GM21717 (cell line): ENCODE data around the gene SLC16A12.

ENCODE experiments used
- ATAC-seq: cut with Tn5 transposase; IDR thresholded peaks from one replicate; pipeline ENCODE4 v1.9.1; 2021; ENCODE audit warnings: mild to moderate bottlenecking, moderate library complexity; ENCODE audit not compliant: unreplicated experiment

SLC16A12 gene, protein sequence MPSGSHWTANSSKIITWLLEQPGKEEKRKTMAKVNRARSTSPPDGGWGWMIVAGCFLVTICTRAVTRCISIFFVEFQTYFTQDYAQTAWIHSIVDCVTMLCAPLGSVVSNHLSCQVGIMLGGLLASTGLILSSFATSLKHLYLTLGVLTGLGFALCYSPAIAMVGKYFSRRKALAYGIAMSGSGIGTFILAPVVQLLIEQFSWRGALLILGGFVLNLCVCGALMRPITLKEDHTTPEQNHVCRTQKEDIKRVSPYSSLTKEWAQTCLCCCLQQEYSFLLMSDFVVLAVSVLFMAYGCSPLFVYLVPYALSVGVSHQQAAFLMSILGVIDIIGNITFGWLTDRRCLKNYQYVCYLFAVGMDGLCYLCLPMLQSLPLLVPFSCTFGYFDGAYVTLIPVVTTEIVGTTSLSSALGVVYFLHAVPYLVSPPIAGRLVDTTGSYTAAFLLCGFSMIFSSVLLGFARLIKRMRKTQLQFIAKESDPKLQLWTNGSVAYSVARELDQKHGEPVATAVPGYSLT

DNA sequence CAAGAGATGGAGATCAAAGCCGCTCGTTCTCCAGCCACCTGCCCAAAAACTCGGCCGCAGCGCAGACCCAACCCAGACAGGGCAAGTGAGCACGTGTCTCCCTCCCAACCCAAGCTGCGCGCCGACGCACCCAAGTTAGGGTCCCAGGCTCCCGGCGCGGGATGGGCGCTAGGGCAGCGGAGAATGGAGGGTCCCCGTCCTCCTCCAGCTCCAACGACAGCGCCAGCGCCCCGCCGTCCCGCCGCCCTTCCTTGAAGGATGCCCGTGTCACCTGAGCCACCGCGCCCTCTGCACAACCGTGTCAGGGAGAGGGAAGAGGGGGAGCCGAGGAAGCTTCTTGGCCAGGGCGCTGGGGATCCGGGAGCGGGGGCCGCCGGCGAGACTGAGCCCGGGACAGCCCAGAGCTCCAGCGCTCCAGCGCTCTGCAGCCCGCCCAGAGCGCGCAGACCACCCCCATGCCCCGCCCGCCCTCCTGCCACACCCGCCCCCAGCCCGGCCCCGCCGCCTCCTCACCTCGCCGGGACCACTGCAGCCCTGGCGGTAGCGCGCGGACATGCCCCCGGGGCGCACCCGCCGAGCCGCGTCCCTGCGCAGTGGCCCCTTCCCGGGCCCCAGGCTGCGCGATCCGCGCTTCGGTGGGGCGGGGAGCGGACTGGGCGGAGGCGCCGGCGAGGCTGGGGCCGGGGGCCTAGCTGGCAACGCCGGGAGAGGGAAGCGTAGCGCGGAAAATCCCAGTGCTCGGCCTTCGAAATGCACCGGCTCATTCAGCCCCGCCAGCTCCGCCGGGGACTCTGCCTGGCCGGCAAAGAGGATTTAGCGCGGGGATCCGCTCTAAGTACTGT is at the start of gene SLC16A12:
SLC16A12 (minus strand) TSS at position 424 of the 842 bp plus-strand sequence. CDS start 73,016 bp downstream, outside the sequence.
- no peak for ATAC-seq

DNA sequence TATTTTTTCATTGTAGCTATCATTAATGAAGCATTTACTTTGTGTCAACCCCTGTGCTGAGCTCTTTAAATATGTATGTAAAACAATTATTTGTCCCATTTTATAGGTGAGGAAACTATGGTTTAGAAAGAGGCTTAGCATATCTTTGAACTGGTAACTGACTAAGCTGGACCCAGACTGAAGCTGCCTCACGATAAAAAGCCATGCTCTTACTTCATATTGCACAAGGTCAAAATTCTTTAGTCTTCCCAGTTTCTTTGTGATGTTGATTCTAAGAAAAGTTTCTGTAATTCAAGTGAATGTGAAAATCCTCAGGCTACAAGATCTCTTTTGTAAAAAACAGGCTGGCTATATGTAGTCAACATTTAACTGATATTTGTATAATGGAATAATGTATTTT is 46.6 kb upstream of the SLC16A12 start:
- no peak for ATAC-seq

DNA sequence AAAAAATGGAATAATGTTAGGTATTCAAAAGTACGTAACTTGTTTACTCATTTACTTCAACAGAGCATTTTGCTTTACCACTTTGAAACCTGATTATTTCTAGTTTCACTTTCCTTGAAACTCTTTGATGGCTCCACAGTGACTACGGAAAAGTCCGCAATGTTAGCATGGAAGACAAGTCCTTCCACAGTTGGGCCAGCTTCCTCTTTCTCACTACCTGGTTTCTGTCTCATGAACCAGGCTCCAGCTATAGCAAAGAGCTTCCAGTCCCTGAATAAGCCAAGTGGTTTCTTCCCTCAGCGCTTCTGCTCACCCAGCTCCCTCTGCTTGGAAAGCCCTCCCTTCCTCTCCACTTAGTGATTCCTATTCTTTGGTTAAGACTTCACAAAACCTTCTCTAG is 44.8 kb upstream of the SLC16A12 start:
- ATAC-seq: no peak

DNA sequence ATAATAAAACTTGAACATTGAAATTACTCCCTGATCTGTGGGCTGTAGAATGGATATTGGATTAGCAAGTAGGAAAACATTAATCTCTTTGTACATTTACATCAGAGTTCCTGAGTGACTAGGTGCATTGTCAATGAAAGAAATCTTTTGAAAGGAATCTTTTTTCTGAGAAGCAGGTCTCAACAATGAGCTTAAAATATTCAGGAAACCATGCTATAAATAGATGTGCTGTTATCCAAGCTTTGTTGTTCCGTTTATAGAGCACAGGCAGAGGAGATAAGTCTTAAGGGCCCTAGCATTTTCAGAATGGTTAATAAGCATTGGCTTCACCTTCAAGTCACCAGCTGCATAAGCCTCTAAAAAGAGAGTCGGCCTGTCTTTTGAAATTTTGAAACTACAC is 41.3 kb upstream of the SLC16A12 start:
- ATAC-seq: no peak

DNA sequence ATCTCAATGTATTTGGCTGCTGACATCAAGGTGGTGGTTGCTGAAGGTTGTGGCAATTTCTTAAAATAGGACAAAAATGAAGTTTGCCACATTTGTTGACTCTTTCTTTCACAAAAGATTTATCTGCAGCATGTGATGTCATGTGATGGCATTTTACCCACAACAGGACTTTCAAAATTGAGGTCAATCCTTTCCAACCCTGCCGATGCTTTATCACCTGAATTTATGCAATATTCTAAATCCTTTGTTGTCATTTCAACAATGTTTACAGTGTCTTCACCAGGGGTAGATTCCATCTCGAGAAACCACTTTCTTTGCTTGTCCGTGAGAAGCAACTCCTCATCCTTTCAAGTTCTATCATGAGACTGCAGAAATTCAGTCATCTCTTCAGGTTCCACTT is 40.6 kb upstream of the SLC16A12 start:
- no peak for ATAC-seq

DNA sequence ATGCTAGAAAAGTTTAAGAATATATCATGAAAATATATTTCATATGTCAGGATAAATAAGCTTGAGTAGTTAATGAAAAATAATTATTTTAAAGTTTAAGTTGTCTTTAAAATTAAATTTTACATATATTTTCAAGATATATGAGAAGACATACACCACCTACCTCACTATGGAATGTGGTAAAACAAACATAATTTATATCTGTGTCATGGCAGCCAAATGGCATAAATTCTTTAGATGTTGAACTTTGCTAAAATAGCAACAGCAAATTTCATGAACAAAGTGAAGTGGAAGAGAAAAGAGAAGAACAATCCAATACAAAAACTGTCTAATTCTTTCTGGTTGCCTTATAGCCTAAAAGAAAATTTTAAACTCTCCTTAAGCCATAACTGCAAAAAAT is 39.6 kb upstream of the SLC16A12 start:
- ATAC-seq: no peak

DNA sequence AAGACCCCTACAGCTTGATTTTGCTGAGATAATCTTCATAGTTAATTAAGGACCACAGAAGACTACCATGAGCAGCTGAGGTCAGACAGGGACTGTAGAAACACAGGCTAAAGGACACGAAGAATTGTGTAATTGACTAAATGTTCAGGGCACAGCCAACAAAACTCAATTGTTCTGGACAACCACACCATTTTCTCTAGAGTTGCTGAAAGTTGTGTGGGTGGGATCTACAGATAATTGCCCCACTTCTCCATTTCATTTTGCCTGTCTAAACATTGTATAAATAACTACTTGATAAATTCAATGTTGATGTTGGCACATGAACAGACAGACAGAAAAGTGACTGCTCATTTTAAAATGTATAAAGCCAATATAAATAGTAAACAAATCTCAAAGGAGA is 39.0 kb upstream of the SLC16A12 start:
- no peak for ATAC-seq

DNA sequence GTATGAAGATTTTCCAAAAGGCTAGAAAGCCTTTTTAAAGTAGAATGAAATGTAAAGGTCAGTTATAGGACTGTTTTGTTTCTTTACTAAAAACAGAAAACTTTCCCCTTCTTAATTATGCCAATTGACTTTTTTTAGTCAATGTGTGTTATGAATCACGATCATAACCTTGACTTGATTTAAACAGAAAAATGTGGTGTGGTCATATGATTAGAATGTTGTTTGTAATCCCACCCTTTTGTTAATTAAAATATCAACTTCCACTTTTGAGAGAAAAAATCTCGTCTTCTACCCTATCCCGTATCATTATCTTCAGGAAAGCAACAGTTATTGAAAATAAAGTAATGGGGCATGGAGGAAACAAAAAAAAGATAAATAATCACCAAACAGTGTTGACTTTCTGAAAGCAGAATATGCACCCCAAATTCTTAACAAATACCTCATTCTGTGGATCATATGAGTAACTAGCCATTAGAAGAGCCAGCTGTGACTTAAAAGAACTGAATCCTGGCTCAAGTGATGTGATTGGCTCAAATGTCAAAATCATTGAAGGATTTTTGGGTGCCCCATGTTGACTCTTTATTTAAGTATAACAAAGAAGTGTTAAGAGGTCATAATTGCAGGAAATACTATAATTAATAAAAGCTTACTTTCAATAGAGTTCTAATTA is 32.3 kb upstream of the SLC16A12 start:
- ATAC-seq: no peak

DNA sequence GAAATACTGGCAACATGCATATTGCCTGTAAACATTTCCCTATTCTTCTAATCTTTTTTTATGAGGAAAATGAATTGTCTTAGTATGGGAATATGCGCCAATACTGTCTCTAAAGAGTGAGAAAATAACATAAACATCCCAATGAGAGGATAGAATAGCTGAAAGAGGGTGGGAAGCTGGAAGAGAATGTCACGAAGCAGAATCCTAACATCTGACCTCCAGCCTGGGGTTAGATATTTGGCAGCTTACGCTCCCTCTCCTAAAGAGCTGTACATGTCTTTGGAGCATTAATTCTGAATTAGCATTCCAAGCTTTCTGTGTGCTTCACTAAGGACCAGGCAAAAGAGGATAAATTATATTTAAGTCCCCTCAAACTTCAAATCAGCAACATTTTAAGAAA is 31.6 kb upstream of the SLC16A12 start:
- no peak for ATAC-seq

DNA sequence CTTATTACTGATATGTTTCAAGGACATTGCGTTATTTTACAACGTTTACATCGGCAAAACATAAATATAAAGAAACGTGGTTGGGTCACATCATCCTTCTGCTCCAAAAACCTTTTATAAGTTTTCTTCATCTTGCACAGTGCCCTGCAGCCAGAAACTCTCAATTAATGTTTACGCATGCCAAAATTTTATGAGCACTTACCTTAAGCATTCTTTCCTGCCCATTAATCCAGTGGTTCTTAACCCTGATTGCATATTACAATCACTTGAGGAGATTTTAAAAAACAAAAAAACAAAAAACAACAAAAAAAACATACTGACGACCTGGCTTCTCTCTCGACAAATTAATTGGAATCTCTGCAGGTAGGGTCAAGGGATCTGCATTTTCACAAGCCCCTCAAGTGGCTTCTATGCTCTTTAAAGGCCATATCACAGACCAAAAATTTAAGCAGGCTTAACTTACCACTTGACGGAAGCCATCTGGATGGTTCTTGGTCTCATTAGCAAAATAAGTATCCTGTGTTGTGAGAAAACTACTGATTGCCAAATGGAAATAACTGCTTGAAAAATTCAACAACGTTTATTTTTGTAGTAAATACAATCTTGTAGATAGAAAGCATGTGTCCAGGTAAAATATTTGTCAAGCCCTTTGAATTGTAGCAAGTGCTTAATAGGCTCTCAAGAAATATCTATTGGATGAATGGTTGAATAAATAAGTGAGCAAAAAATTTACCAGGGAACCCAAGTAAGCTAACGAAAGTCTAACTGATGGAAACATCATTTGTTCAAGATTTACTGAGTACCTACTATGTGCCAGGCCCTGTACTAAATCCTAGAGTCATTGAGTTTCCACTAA is 30.9 kb upstream of the SLC16A12 start:
- no peak for ATAC-seq

DNA sequence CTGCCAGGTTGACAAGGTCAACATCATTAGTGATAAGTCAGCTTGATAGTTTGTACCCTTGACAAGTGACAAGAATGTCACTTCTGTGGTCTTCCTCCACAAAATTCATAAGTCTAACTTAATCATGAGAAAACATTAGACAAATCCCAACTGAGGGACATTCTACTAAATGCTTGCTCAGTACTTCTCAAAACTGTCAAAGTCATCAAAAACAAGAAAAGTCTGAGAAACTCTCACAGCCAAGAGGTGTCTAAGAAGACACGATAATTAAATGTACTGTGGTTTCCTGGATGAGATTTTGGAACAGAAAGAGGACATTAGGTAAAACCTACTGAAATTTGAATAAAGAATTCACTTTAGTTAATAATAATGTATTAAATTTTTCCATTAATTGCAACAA is 29.8 kb upstream of the SLC16A12 start:
- ATAC-seq: no peak

DNA sequence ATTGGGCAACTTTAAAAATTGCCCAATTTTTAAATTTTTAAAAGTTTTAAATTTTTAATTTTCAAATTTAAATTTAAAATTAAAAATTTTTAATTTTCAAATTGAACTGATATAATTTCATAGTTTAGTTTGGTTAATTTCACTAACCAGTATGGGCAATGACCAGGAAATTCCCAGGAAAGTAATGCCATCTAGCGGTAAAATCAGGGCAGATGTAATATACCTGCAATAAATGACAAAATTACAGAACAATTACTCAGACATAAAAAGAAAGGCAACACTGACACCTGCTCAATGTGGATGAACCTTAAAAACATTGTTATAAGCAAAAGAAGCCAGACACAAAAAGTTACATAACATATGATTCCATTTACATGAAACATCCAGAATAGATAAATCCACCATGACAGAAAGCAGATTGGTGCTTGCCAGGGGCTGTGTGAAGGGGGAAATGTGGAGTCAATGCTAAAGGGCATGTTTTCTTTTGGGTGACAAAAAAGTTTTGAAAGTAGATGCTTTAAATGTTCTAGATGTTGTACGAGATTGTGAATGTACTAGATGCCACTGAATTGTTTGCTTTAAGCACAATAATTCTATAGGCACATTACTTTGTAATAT is 28.6 kb upstream of the SLC16A12 start:
- ATAC-seq: no peak

DNA sequence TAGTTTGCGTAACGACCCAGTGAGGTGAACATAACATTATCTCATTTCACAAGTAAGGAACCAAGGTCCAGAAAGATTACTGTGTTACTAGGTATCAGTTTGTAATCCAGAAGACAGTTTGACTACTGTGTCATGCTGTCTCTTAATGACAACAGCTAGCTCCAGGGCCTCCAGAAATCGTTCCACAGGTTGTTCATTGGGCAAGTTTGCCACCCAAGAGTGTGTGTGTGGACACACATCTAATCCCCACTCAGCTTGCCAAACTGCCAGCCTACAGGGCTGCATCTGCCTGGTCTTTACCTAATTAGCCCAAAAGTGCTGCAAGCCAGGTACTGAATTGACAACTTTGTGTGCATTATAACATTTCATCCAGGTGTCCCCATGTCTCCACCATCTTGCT is 27.9 kb upstream of the SLC16A12 start:
- ATAC-seq: no peak

DNA sequence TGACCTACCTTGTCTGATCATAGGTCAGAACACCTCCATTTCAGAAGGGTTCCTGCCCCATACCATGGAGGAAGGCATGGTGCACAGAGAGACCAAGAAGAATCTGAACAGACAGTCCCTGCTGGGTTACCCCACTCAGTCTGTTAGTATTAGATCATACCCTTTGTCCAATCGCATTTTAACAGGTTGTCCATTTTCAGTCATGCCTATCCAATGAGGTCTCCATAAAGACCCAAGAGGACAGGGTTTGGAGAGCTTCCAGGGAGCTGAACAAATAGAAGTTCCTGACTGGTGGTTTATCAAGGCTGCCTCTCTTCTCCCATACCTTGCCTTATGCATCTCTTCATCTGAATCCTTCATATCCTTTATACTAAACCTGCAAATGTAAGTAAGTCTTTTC is 21.2 kb upstream of the SLC16A12 start:
- ATAC-seq: no peak

DNA sequence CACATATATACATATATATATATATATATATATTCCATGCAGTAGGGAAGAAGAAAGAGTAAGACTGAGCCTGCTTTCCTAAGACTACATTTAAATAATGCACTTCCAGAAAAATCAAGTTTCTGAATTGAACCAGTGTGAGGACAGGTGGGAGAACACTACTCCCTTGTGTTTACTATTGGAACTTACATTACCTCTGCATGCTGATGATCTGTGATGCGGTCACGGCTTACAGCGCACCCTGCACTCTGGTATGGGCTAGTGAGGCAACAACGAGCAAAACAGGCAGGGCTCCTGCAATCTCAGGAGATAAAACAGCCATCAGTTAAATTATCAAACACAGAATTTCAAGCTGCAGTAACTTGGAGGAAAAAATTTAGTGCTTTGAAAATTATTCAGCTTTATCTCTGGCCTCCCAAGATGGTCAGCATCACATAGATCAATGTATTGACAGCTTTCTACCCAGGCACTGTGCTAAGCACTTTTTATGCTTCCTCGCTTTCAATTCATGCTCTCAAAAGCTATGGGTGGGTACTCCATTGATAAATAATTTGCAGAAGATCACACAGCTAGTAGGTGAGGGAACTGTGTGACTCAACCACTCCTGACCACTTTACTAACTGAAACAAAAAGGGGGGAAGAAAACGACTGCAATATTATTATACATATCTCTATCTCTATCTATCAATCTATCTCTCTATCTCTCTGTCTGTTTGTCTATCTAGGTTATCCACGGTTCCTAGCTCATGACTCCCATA is 20.5 kb upstream of the SLC16A12 start:
- ATAC-seq: no peak

DNA sequence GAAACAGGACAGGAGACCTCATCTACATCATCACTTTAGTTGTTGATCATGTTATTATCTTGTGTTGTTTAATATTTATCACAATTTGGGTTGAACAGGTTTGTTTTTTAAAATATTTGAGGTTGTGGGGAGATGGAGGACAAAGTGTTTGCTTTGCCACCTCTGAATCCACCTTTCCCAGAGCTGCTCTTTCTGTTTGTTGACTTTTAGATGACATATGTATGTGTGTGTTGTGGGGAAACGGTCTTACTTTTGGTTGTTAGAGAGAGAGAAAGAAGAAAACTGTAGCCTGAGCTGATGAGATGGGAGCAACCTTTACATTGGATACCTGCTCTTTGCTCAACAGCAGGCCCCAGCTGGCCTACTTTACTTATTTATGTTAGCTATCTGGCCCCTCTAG is 19.0 kb upstream of the SLC16A12 start:
- no peak for ATAC-seq

DNA sequence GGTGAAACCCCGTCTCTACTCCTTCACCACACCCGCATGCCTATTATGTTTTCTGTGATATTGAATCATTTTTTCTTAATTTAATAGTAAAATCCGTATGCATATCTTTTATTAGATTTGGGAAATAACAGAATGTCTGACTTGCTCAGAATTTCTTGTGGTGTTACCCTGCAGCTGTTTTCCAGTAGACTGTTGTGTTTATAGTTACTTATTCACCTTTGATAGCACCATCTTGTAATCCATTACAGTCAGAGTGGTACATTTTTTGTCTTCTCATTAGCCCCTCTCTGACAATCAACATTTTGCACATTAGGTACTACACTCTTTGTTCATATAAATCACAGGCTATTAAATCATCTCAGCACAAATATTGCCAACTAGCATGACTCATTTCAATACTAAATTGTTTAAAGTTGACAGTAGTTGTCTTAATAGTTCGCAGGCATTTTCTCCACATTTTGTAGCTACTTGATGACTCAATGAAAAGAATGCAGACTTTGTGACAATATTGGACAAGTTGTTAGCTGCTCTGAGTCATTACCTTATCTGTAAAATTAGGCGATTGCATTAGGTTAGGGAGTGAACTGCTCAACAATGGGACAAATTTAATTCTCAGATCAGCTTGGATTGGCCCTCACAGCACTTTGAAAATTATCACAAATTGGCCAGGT is 17.8 kb upstream of the SLC16A12 start:
- ATAC-seq: no peak

DNA sequence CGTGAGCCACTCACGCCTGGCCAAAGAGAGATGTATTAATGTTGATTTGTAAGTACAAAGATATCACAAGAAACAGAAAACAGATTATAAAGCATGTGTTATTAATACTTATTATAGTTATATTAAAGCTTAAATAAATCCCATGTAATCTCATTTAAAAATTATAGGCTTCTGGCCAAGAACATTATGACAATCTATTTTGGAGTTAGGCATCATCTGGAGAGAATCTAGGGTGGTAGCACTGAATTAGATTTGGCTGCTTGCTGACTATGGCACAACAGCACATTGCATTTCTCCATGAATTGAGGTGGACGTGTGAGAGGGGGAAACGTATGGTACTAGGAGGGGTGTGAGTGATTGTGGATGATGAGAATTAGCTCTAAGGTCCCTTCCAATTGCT is 16.8 kb upstream of the SLC16A12 start:
- no peak for ATAC-seq

DNA sequence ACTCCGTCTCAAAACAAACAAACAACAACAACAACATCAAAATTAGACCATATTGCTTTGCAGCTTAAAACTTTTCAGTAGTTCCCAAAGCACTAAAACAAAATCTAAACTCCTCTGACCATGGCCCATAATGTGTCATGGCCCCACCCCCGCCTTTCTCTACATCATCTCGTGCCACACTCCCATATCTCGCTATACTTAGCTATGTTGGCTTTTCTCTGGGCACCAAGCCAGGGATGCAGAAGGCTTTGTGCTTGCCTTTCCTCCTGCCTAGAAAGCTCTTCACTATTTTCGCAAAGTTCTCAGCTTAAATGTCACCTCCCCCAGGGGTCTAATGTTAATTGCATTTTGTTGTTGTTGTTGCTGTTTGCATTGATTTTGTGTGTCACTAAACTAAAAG is 15.1 kb upstream of the SLC16A12 start:
- ATAC-seq: no peak
